ENCODE results near the gene CMTM2. TPM values are rescaled to one million over a fixed set of nuclear protein-coding genes. Genes with fewer than 3 reads are reported as not detected.

CMTM2 gene
- total and polyA plus RNA-seq, 9 of the 15 experiments (the other 6 are each of a cell fraction or from before 2014, with no cell fraction given) = not detected

DNA sequence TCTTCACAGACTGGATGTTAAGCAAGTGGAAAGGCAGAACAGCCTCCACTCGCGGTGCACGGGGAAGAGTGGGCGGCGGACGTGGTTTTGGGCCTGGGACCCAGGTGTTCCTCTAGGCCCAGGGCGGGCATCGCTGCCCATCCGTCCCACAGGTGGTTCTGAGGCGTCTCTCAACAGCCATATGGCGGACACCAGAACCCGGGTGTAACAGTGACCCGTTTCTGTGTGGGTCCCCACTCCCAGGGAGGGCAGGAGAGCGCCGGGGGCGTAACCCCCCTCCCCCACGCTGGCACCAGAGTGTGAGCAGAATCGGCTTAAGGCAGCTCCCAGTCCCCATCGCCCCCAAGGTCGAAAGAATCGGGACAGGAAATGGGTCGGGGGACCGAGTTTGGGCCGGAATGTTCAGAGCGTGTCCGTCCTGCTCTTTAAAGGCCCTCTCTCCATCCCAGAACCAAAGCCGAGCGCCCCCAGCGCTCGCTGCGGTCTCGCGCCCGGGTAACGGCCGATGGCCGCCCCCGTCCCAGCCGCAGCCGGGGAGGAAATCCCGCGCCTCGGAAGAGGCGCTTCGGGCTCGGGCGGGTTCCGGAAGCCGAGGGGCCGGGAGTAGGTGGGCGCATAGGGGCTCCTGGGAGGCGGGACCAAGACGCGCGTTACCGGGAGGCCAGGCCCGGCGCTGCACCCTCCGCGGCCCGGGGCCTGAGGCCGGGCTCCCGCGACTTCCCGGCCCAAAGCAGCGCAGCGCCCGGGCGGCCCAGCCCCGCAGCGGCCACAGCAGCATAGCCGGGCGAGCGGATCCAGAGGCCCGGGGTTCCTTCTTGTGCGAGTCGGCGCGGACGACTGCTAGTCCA, 29.8 kb upstream of the CMTM2 start, which contains the start of gene TK2 (continued):
- no peak for TF ChIP-seq STAG1 (CRISPR knock-in tag; IDR thresholded peaks at IDR 0.05; ENCODE audit: borderline replicate concordance)
- TF ChIP-seq FOXK2 (conservative IDR thresholded peaks at IDR 0.05 in 1 of 2, IDR thresholded peaks at IDR 0.05 in 1 of 2; ENCODE audit: low read depth in 2 of 2) = no peak
- no peak for TF ChIP-seq MTF1 (CRISPR knock-in tag; IDR thresholded peaks at IDR 0.05; ENCODE audit: borderline replicate concordance)
- no peak for TF ChIP-seq ZNF318 (IDR thresholded peaks at IDR 0.05; ENCODE audit: borderline replicate concordance in 1 of 2, low read depth in 1 of 2)
- no peak for TF ChIP-seq MCM7 (IDR thresholded peaks at IDR 0.05)
- no peak for TF ChIP-seq TCF3 (CRISPR knock-in tag; IDR thresholded peaks at IDR 0.05)
- no peak for TF ChIP-seq BCL6 (CRISPR knock-in tag; IDR thresholded peaks at IDR 0.05)
- TF ChIP-seq ERF (CRISPR knock-in tag; IDR thresholded peaks at IDR 0.05) = no peak
- no peak for TF ChIP-seq ZNF133 (CRISPR knock-in tag; IDR thresholded peaks at IDR 0.05)
- TF ChIP-seq ATF7 (IDR thresholded peaks at IDR 0.05) = no peak
- TF ChIP-seq E2F3 (CRISPR knock-in tag; IDR thresholded peaks at IDR 0.05) = no peak
- no peak for TF ChIP-seq EWSR1 (IDR thresholded peaks at IDR 0.05; ENCODE audit: borderline replicate concordance, low read depth, partially characterized antibody)
- TF ChIP-seq ZKSCAN3 (CRISPR knock-in tag; IDR thresholded peaks at IDR 0.05) = no peak
- no peak for TF ChIP-seq RUNX1 (IDR thresholded peaks at IDR 0.05; ENCODE audit: low read depth)
- TF ChIP-seq RBFOX2 (IDR thresholded peaks at IDR 0.05; ENCODE audit: low read depth, low read length) = peak; percentile 94
- no peak for TF ChIP-seq ZNF224 (CRISPR knock-in tag; IDR thresholded peaks at IDR 0.05)
- peak in 1 of 2 experiments; percentile 22; a peak in 1 of 4 replicates for TF ChIP-seq RCOR1 (IDR thresholded peaks at IDR 0.05; ENCODE audit: borderline replicate concordance in 1 of 2, low read depth in 2 of 2, low read length in 2 of 2)
- TF ChIP-seq MTA2 (IDR thresholded peaks at IDR 0.05; ENCODE audit: low read depth) = no peak
- no peak for TF ChIP-seq MYNN (IDR thresholded peaks at IDR 0.05)
- TF ChIP-seq MYNN (CRISPR knock-in tag; IDR thresholded peaks at IDR 0.05) = no peak
- TF ChIP-seq BMI1 (IDR thresholded peaks at IDR 0.05; ENCODE audit: low read length) = no peak
- TF ChIP-seq TAF15 (IDR thresholded peaks at IDR 0.05; ENCODE audit: low read depth, low read length) = no peak
- TF ChIP-seq TAF1 (IDR thresholded peaks at IDR 0.05; ENCODE audit: control insufficient read depth, extremely low read depth, insufficient read depth, low read length, severe bottlenecking) = peak; percentile 58

Measured in K562 (cell line).